Gastrocnemius medialis (tissue), 4 donors: ENCODE results near the gene SP100.
A peak's percentile ranks its signal among the peaks of the same experiment; 100 is the strongest.

ENCODE experiments used
- POLR2A ChIP-seq, 2 donors: fragments of 450-650 bp; IDR thresholded peaks; one replicate each; pipeline ENCODE4 v1.6.1; 2017; ENCODE audit warnings: antibody characterized with exemption in 2 of 2, mild to moderate bottlenecking in 2 of 2, moderate library complexity in 2 of 2
- TF ChIP-seq, protein P1 (sequence below), 5 experiments: fragments of 450-650 bp in 3 of 5; fragments of 200-600 bp in 2 of 5; sonication (generic) in 2 of 5; IDR thresholded peaks in 4 of 5; conservative IDR thresholded peaks in 1 of 5; 1 replicate in 4 of 5; 2 replicates in 1 of 5; pipeline ENCODE4 v1.5.1; 2016 to 2019; ENCODE audit warnings: antibody characterized with exemption in 5 of 5, mild to moderate bottlenecking in 3 of 5, moderate library complexity in 3 of 5

DNA sequence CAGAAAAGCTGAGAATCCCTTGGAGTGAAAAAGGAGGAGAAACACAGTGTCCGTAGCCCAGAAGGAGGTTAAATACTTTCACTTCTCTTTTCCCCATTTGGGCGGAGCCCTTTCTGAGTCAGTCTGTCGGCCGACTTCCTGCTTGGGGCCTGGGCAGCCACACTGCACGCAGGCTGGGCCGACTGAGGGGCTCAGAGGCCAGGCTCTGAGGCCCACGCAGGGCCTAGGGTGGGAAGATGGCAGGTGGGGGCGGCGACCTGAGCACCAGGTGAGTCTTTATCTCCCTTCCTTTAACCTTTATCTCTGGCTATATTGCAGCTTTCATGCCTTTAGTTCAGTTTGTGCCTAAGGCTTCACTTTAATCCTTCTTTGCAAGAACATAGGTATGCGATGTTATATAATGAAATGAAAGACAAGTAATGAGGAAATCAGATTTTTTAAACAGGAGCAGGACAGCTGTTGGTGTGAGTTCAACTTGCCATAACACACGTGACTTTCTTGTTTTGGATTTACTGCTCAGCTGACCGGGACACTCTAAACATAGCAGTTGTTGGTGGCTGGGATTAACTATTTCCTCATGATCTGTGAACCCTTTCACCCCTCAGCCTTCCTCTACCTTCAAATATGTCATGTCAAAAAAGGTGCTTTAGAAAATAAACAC is at the start of gene SP100:
- TF ChIP-seq, protein P1, sequence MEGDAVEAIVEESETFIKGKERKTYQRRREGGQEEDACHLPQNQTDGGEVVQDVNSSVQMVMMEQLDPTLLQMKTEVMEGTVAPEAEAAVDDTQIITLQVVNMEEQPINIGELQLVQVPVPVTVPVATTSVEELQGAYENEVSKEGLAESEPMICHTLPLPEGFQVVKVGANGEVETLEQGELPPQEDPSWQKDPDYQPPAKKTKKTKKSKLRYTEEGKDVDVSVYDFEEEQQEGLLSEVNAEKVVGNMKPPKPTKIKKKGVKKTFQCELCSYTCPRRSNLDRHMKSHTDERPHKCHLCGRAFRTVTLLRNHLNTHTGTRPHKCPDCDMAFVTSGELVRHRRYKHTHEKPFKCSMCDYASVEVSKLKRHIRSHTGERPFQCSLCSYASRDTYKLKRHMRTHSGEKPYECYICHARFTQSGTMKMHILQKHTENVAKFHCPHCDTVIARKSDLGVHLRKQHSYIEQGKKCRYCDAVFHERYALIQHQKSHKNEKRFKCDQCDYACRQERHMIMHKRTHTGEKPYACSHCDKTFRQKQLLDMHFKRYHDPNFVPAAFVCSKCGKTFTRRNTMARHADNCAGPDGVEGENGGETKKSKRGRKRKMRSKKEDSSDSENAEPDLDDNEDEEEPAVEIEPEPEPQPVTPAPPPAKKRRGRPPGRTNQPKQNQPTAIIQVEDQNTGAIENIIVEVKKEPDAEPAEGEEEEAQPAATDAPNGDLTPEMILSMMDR (IDR thresholded peaks at IDR 0.05 in 4 of 5, conservative IDR thresholded peaks at IDR 0.05 in 1 of 5): no peak
- TF ChIP-seq POLR2A (IDR thresholded peaks at IDR 0.05): peak; percentile 48 to 53
